CD14-positive monocyte (primary cell): Measurements from ENCODE around the gene LRRD1. TPM values are rescaled to one million over a fixed set of nuclear protein-coding genes. Genes with fewer than 3 reads are reported as not detected.

Experiments
- DNase-seq, 3 donors: peaks; one replicate each; pipeline ENCODE4 v3.0.0-alpha.2; 2011 to 2022
- H2AFZ ChIP-seq: 2 replicates; pipeline ENCODE4 v1.6.0; 2012; ENCODE audit warnings: mild to moderate bottlenecking, low read depth, low read length, inconsistent platforms; ENCODE audit not compliant: insufficient read depth, poor library complexity, severe bottlenecking
- H3K27ac ChIP-seq, 2 donors: 1 replicate in 1 of 2; 2 replicates in 1 of 2; pipeline ENCODE4 v1.5.1; 2012 to 2013; ENCODE audit warnings: low read length in 2 of 2, control low read depth in 1 of 2, inconsistent platforms in 1 of 2, low read depth in 1 of 2, mild to moderate bottlenecking in 1 of 2
- H3K27me3 ChIP-seq, 2 donors: one replicate each; pipeline versions ENCODE4 v1.6.0 to v1.6.1; 2011 to 2013; ENCODE audit warnings: low read length in 2 of 2; ENCODE audit not compliant: control insufficient read depth in 2 of 2, insufficient read depth in 2 of 2
- H3K36me3 ChIP-seq, 2 donors: replicated peaks in 1 of 2; 1 replicate in 1 of 2; 2 replicates in 1 of 2; pipeline versions ENCODE4 v1.5.1 to v1.6.1; 2012 to 2013; ENCODE audit warnings: low read length in 2 of 2, control low read depth in 1 of 2, inconsistent platforms in 1 of 2, mild to moderate bottlenecking in 1 of 2; ENCODE audit not compliant: insufficient read depth in 2 of 2, control insufficient read depth in 1 of 2
- H3K4me1 ChIP-seq, 2 donors: 1 replicate in 1 of 2; 2 replicates in 1 of 2; pipeline versions ENCODE4 v1.5.1 to v1.6.1; 2012 to 2013; ENCODE audit warnings: low read length in 2 of 2, control low read depth in 1 of 2, inconsistent platforms in 1 of 2, mild to moderate bottlenecking in 1 of 2, moderate library complexity in 1 of 2; ENCODE audit not compliant: insufficient read depth in 2 of 2, control insufficient read depth in 1 of 2
- H3K4me2 ChIP-seq: replicated peaks from 2 replicates; pipeline ENCODE3; 2012; ENCODE audit warnings: low read length, moderate library complexity, mild to moderate bottlenecking; ENCODE audit not compliant: poor library complexity, severe bottlenecking; ENCODE audit errors: extremely low read depth
- H3K4me3 ChIP-seq, 3 experiments: fragments of 200-600 bp in 1 of 3; sonication (generic) in 1 of 3; replicated peaks in 1 of 3; 1 replicate in 2 of 3; 2 replicates in 1 of 3; pipeline ENCODE4 v1.5.1; 2011 to 2013; ENCODE audit warnings: low read length in 3 of 3, mild to moderate bottlenecking in 3 of 3, control low read depth in 2 of 3, low read depth in 2 of 3, inconsistent platforms in 1 of 3, moderate library complexity in 1 of 3
- H3K79me2 ChIP-seq: 2 replicates; pipeline ENCODE4 v1.6.0; 2012; ENCODE audit warnings: mild to moderate bottlenecking, control low read depth, inconsistent platforms, low read length, moderate library complexity; ENCODE audit not compliant: insufficient read depth
- H3K9ac ChIP-seq: 2 replicates; pipeline ENCODE4 v1.6.0; 2017; ENCODE audit warnings: low read length, mild to moderate bottlenecking; ENCODE audit not compliant: insufficient read depth, poor library complexity, severe bottlenecking
- H3K9me3 ChIP-seq, 2 donors: replicated peaks in 1 of 2; 1 replicate in 1 of 2; 2 replicates in 1 of 2; pipeline versions ENCODE4 v1.5.1 to v1.6.1; 2012 to 2013; ENCODE audit warnings: low read length in 2 of 2, control low read depth in 1 of 2; ENCODE audit not compliant: control insufficient read depth in 1 of 2, insufficient read depth in 1 of 2
- H4K20me1 ChIP-seq: 2 replicates; pipeline ENCODE4 v1.6.0; 2012; ENCODE audit warnings: mild to moderate bottlenecking, low read length, control low read depth, moderate library complexity; ENCODE audit not compliant: insufficient read depth
- H3K27ac Mint-ChIP-seq, 7 donors: one replicate each; pipeline ENCODE4 v1.8.0; 2020; ENCODE audit warnings: mild to moderate bottlenecking in 7 of 7, mixed read lengths in 7 of 7, moderate library complexity in 6 of 7, inconsistent platforms in 2 of 7
- H3K27me3 Mint-ChIP-seq, 3 donors: one replicate each; pipeline ENCODE4 v1.8.0; 2021 to 2022; ENCODE audit warnings: low read depth in 3 of 3, mild to moderate bottlenecking in 3 of 3, mixed read lengths in 3 of 3, moderate library complexity in 3 of 3, inconsistent platforms in 1 of 3
- H3K36me3 Mint-ChIP-seq, 2 donors: one replicate each; pipeline ENCODE4 v1.8.0; 2020; ENCODE audit warnings: mixed read lengths in 2 of 2, inconsistent platforms in 1 of 2, mild to moderate bottlenecking in 1 of 2
- H3K4me1 Mint-ChIP-seq: one replicate; pipeline ENCODE4 v1.8.0; 2020; ENCODE audit warnings: mild to moderate bottlenecking, mixed read lengths
- H3K4me3 Mint-ChIP-seq, 2 donors: one replicate each; pipeline ENCODE4 v1.8.0; 2020; ENCODE audit warnings: mild to moderate bottlenecking in 2 of 2, mixed read lengths in 2 of 2, moderate library complexity in 1 of 2
- H3K9me3 Mint-ChIP-seq, 7 donors: one replicate each; pipeline ENCODE4 v1.8.0; 2020 to 2022; ENCODE audit warnings: mixed read lengths in 7 of 7, mild to moderate bottlenecking in 6 of 7, moderate library complexity in 6 of 7, inconsistent platforms in 2 of 7
- WGBS: methylation state at CpG from one replicate; pipeline ENCODE4 v1.1.5; 2013; ENCODE audit warnings: missing lambda C conversion rate; ENCODE audit not compliant: insufficient coverage; 5-methylcytosine and 5-hydroxymethylcytosine counted together
- intact Hi-C, 2 donors: fragments of 100-400 bp; cut with micrococcal nuclease; formaldehyde crosslinking; loops; one replicate each; pipeline versions ENCODE4 v1.15.0 to v1.15.1; 2023
- polyA plus RNA-seq, 3 donors: library from polyadenylated mRNA; depleted of rRNA in 1 of 3; unstranded in 2 of 3; stranded (reverse) in 1 of 3; fragments of 300-500 nt in 2 of 3; fragments of >200 nt in 1 of 3; fragmentation: Illumina TruSeq in 2 of 3; gene quantifications; 1 replicate in 2 of 3; 2 replicates in 1 of 3; pipeline ENCODE4 v1.2.3, GENCODE V29; 2012 to 2021
- TF ChIP-seq, protein P1 (sequence below): fragments of 200-600 bp; IDR thresholded peaks from one replicate; pipeline ENCODE4 v1.8.0; 2022; ENCODE audit warnings: antibody characterized with exemption, mild to moderate bottlenecking

LRRD1 gene
- polyA plus RNA-seq, 3 donors = not detected

DNA sequence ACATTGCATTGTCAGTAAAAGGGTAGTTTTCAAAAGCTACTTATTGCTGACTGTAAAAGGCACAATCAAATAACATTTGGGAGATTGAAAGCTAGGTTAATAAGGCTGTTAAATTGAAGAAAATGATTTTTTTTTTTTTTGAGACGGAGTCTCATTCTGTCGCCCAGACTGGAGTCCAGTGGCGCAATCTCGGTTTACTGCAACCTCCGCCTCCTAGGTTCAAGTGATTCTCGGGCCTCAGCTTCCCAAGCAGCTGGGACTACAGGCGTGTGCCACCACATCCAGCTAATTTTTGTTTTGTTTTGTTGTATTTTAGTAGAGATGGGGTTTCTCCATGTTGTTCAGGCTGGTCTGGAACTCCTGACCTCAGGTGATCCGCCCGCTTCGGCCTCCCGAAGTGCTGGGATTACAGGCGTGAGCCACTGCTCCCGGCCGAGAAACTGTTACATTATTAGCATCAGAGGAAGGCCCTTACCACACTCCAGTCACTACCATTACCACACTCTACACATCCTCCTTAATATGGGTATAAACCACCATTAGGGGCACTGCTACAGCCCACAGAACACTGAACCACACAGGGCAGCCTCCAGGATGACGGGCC, 45.7 kb downstream of the LRRD1 start:
- Histone ChIP-seq H3K79me2 (peaks cover 13% of the 10 kb centered on the region), H3K4me1 (peaks cover 12 to 22% of the 10 kb centered on the region in 2 donors), H3K9me3 (no peaks in the 10 kb centered on the region), H3K4me2 (peak overlapping the region; percentile 85), H2AFZ (peak overlapping the region; percentile 96), H3K4me3 (peak overlapping the region; percentile 87 to 98 (median 90)), H3K9ac (peak overlapping the region; percentile 81), H3K27ac (peak overlapping the region; percentile 86 to 93), H4K20me1 (no peaks in the 10 kb centered on the region), H3K27me3 (no peaks in the 10 kb centered on the region), H3K36me3 (peaks cover 7 to 13% of the 10 kb centered on the region in 2 donors)
- H3K36me3 Mint-ChIP-seq = peaks cover 8 to 17% of the 10 kb centered on the region in 2 donors
- no peaks in the 10 kb centered on the region for H3K9me3 Mint-ChIP-seq
- 41% methylated on average over 11 of the region's 15 CpGs for WGBS
- peak overlapping the region; percentile 96 to 99 for H3K4me3 Mint-ChIP-seq
- peaks cover 0 to 8% (median 3%) of the 10 kb centered on the region in 3 donors for H3K27me3 Mint-ChIP-seq
- peaks cover 23% of the 10 kb centered on the region for H3K4me1 Mint-ChIP-seq
- no peak for DNase-seq
- TF ChIP-seq, protein P1, sequence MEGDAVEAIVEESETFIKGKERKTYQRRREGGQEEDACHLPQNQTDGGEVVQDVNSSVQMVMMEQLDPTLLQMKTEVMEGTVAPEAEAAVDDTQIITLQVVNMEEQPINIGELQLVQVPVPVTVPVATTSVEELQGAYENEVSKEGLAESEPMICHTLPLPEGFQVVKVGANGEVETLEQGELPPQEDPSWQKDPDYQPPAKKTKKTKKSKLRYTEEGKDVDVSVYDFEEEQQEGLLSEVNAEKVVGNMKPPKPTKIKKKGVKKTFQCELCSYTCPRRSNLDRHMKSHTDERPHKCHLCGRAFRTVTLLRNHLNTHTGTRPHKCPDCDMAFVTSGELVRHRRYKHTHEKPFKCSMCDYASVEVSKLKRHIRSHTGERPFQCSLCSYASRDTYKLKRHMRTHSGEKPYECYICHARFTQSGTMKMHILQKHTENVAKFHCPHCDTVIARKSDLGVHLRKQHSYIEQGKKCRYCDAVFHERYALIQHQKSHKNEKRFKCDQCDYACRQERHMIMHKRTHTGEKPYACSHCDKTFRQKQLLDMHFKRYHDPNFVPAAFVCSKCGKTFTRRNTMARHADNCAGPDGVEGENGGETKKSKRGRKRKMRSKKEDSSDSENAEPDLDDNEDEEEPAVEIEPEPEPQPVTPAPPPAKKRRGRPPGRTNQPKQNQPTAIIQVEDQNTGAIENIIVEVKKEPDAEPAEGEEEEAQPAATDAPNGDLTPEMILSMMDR = no peak
- intact Hi-C loops = loop anchor here (10.0 kb wide), 2 partner anchors 112 to 312 kb away; partner anchors contain the start of genes ANKIB1 (in 2 of the 2), KRIT1 (in 2 of the 2) and GATAD1 (in 1 of the 2)
- peak overlapping the region; percentile 95 to 100 (median 100) for H3K27ac Mint-ChIP-seq

DNA sequence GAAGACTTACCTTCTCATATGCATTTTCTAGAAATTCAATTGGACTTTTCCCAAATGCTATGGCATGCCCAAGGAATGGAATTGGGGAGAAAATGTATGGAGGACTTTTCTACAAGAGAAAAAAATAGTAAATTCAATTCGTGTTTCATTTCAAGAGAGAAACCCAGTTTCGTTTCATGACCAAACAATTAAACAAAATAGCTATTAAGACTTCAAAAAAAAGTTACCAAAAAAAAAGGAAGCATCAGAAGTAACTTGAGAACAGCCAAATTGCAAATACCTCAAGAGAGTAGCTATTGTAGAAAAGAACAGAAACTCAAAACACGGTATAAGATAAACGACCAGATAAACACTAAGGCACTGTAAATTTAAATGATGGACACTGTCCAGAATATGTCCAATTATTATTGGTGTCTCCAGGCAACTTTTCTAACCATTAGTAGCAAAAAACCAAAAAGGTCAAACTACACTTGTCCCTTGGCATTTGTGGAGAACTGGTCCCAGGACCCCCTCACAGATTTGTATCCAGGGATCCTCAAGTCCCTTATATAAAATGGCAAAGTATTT, 47.1 kb downstream of the LRRD1 start:
- Histone ChIP-seq H3K79me2 (peaks cover 13% of the 10 kb centered on the region), H3K9ac (no peak overlapping the region), H3K9me3 (no peaks in the 10 kb centered on the region), H3K27me3 (no peaks in the 10 kb centered on the region), H3K27ac (no peak overlapping the region), H3K36me3 (peaks cover 11 to 25% of the 10 kb centered on the region in 2 donors), H3K4me2 (no peak overlapping the region), H3K4me1 (peaks cover 12 to 22% of the 10 kb centered on the region in 2 donors), H2AFZ (no peak overlapping the region), H3K4me3 (no peak overlapping the region), H4K20me1 (no peaks in the 10 kb centered on the region)
- H3K9me3 Mint-ChIP-seq = no peaks in the 10 kb centered on the region
- TF ChIP-seq, protein P1 = no peak
- H3K4me1 Mint-ChIP-seq = peaks cover 23% of the 10 kb centered on the region
- DNase-seq = no peak
- no peak overlapping the region for H3K4me3 Mint-ChIP-seq
- no peak overlapping the region for H3K27ac Mint-ChIP-seq
- H3K36me3 Mint-ChIP-seq = peaks cover 20 to 29% of the 10 kb centered on the region in 2 donors
- intact Hi-C loops = loop anchor here (10.0 kb wide), 2 partner anchors 113 to 313 kb away; partner anchors contain the start of genes ANKIB1 (in 2 of the 2), KRIT1 (in 2 of the 2) and GATAD1 (in 1 of the 2)
- peaks cover 0 to 6% (median 3%) of the 10 kb centered on the region in 3 donors for H3K27me3 Mint-ChIP-seq
- no CpG with 5 or more reads among the region's 4 CpGs for WGBS
